ENCODE measurements around the gene TIMP4. TPM values are rescaled to one million over a fixed set of nuclear protein-coding genes. Genes with fewer than 3 reads are reported as not detected.

The TIMP4 gene
- total RNA-seq, 2 experiments from 2014 or later: not detected

- CTCF ChIA-PET: no interaction called here
- POLR2A ChIA-PET: no interaction called here
- peaks cover 16% of the 10 kb centered on the region for H3K4me1 Mint-ChIP-seq
Measured at GRCh38 chr3:12181806-12182205, 23.1 kb upstream of the TIMP4 start.

DNA sequence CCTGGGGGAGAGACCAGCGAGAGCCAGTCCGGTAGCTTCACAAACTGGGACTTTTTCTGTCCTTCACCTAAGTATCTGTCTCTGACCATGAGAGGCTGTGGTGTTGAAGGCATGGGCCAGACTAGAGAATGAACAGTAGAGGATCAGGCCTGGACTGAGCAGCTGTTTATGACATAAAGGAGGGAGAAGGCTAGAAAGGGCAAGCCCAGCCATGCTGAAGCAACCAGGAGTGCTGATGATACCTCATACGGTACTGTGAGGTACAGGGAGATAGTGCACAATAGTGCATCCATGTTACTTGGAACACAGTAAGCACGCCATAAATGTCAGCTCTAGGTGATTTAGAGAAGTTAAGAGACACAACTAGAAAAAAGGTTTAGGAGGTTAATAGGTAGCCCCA is 22.6 kb upstream of the TIMP4 start:
- Mint-ChIP-seq H3K4me1 (peaks cover 13% of the 10 kb centered on the region), H3K4me3 (no peak overlapping the region), H3K27me3 (no peaks in the 10 kb centered on the region), H3K27ac (no peak overlapping the region), H3K9me3 (no peaks in the 10 kb centered on the region), H3K36me3 (ENCODE audit: low read depth) (no peaks in the 10 kb centered on the region)
- ChIA-PET CTCF (interaction anchor here (1.3 kb wide), 1 partner anchor 298 kb away, joined by 3 read pairs; no protein-coding TSS in a partner anchor), POLR2A (no interaction called here)
- no peak for DNase-seq

More at GRCh38 chr3:12181806-12182205, 23.1 kb upstream of the TIMP4 start:
- DNase-seq: no peak
- Mint-ChIP-seq H3K4me3 (no peak overlapping the region), H3K27me3 (no peaks in the 10 kb centered on the region), H3K9me3 (no peaks in the 10 kb centered on the region), H3K27ac (no peak overlapping the region), H3K36me3 (ENCODE audit: low read depth) (no peaks in the 10 kb centered on the region)

DNA sequence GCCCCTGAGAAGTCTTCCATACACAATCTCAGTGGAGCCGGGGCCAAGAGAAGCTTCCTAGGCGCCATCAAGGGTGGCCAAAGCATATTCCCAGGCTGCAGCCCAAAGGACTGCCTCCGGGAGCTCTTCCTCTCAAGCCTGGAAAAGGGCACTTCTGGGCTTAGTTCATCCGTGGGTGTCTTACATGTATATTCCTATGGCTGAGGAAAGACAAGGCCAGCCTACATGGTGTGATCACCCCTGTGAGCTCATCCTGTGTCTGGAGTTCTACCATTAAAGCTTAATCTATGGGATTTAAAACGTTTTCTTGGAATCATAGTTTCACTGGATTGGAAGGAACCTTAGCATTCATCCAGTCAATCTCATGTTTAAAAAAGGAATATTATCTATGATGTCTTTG is 21.9 kb upstream of the TIMP4 start:
- no peaks in the 10 kb centered on the region for H3K36me3 Mint-ChIP-seq (ENCODE audit: low read depth)
- no peak overlapping the region for H3K4me3 Mint-ChIP-seq
- H3K27ac Mint-ChIP-seq: no peak overlapping the region
- H3K9me3 Mint-ChIP-seq: no peaks in the 10 kb centered on the region
- POLR2A ChIA-PET: no interaction called here
- DNase-seq: no peak
- no peaks in the 10 kb centered on the region for H3K27me3 Mint-ChIP-seq
- CTCF ChIA-PET: interaction anchor here (1.3 kb wide), 1 partner anchor 299 kb away, joined by 3 read pairs; no protein-coding TSS in a partner anchor
- H3K4me1 Mint-ChIP-seq: peaks cover 13% of the 10 kb centered on the region

- H3K27me3 Mint-ChIP-seq: no peaks in the 10 kb centered on the region
- no peaks in the 10 kb centered on the region for H3K9me3 Mint-ChIP-seq
- ChIA-PET POLR2A (no interaction called here), CTCF (interaction anchor here (1.1 to 5.5 kb wide), 4 partner anchors 15 to 299 kb away, joined by 3 to 44 read pairs (median 20); no protein-coding TSS in a partner anchor)
- peaks cover 13% of the 10 kb centered on the region for H3K4me1 Mint-ChIP-seq
- no peaks in the 10 kb centered on the region for H3K36me3 Mint-ChIP-seq (ENCODE audit: low read depth)
- H3K27ac Mint-ChIP-seq: no peak overlapping the region
- DNase-seq: no peak
- H3K4me3 Mint-ChIP-seq: no peak overlapping the region
Measured at GRCh38 chr3:12180218-12180617, 21.5 kb upstream of the TIMP4 start.

DNA sequence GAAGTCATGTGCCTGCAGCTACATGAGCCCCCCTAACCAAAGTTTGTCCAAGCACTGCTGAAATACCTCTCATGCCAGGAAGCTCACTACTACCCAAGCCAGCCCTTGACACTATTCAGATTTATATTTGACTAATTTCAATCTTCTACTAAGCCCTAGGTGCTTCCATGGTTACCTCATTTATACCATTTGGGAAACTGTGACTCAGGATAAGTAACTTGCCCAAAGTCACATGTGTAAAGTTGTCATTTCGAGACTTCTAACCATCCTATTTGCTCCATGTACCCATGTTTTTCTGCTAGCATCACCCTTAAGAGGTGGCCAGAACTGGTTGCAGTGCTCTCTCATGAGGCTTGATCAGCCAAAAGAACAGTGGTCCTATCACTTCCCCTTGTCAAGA is 20.7 kb upstream of the TIMP4 start:
- H3K4me3 Mint-ChIP-seq: no peak overlapping the region
- H3K4me1 Mint-ChIP-seq: peaks cover 11% of the 10 kb centered on the region
- H3K9me3 Mint-ChIP-seq: peaks cover 2% of the 10 kb centered on the region
- ChIA-PET POLR2A (no interaction called here), CTCF (interaction anchor here (0.7 to 5.5 kb wide), 10 partner anchors 8 to 366 kb away, joined by 3 to 44 read pairs (median 4); no protein-coding TSS in a partner anchor)
- no peak for DNase-seq
- H3K27me3 Mint-ChIP-seq: no peaks in the 10 kb centered on the region
- no peaks in the 10 kb centered on the region for H3K36me3 Mint-ChIP-seq (ENCODE audit: low read depth)
- no peak overlapping the region for H3K27ac Mint-ChIP-seq

DNA sequence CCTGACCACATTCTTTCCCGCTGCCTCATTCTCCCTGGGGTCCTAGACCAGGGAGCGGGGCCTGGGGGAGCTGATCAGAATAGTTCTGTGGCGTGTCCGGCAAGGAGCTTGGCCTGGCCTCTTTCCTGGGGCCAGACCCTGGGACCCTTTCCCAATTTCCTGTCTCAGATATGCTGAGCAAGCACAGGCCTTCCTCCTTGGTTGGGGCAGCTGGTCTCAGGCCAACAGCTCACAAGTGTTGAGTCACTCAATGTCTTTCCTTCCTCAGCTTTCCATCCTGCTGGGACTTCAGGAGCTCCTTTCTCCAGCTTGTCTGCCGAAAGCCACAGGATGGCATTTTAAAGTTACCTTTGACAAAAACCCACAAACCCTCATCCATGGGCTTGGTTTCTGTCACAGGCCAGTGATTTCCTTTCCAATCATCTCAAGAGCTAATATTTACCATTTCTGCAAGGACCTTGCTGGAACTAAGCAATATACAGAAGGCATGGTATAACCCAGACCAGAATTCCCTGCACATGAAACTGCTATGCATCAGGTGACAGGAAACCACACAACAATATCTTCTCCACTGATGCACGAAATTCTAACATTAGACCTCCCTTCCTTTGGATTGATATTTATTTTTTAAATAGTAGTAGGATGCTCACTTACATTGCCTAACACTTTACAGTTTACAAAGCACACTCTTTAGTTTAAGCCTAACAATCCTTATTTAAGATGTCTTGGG is 19.5 kb upstream of the TIMP4 start:
- peaks cover 8% of the 10 kb centered on the region for H3K4me1 Mint-ChIP-seq
- peaks cover 8% of the 10 kb centered on the region for H3K9me3 Mint-ChIP-seq
- H3K27ac Mint-ChIP-seq: no peak overlapping the region
- CTCF ChIA-PET: interaction anchor here (0.6 to 5.5 kb wide), 8 partner anchors 9 to 302 kb away, joined by 3 to 44 read pairs (median 4); no protein-coding TSS in a partner anchor
- no peak for DNase-seq
- POLR2A ChIA-PET: interaction anchor here (2.0 kb wide), 1 partner anchor 9 kb away, joined by 6 read pairs; no protein-coding TSS in a partner anchor
- no peaks in the 10 kb centered on the region for H3K27me3 Mint-ChIP-seq
- peaks cover 2% of the 10 kb centered on the region for H3K36me3 Mint-ChIP-seq (ENCODE audit: low read depth)
- H3K4me3 Mint-ChIP-seq: no peak overlapping the region

DNA sequence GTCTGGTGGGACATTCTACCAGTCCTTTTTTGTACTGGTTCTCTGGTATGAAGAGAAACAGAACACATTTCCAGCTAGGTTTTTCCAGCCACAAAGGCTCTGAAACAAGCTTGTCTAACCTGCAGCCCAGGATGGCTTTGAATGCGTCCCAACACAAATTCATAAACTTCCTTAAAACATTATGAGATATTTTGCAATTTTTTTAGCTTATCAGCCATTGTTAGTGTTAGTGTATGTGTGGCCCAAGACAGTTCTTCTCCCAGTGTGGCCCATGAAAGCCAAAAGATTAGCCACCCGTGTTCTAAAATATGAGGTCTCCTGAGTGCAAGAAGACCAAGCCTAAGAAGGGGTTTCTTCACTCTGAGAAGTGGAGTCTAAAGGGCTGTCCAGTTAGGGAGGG is 18.4 kb upstream of the TIMP4 start:
- no peak for DNase-seq
- Mint-ChIP-seq H3K27me3 (no peaks in the 10 kb centered on the region), H3K9me3 (peaks cover 16% of the 10 kb centered on the region), H3K36me3 (ENCODE audit: low read depth) (peaks cover 6% of the 10 kb centered on the region), H3K27ac (no peak overlapping the region), H3K4me3 (no peak overlapping the region), H3K4me1 (peaks cover 8% of the 10 kb centered on the region)
- CTCF ChIA-PET: interaction anchor here (1.1 to 5.5 kb wide), 8 partner anchors 7 to 307 kb away, joined by 3 to 44 read pairs (median 5); partner anchors contain the start of gene TSEN2
- POLR2A ChIA-PET: interaction anchor here (2.0 kb wide), 1 partner anchor 10 kb away, joined by 6 read pairs; no protein-coding TSS in a partner anchor

GRCh38 chr3:12175844-12176453 is 17.2 kb upstream of the TIMP4 start:
- peaks cover 8% of the 10 kb centered on the region for H3K4me1 Mint-ChIP-seq
- no peak overlapping the region for H3K27ac Mint-ChIP-seq
- peaks cover 10% of the 10 kb centered on the region for H3K36me3 Mint-ChIP-seq (ENCODE audit: low read depth)
- DNase-seq: peak; percentile 43
- ChIA-PET POLR2A (interaction anchor here (0.6 to 2.0 kb wide), 2 partner anchors 11 to 12 kb away, joined by 3 to 6 read pairs; no protein-coding TSS in a partner anchor), CTCF (interaction anchor here (0.6 to 5.5 kb wide), 15 partner anchors 8 to 917 kb away, joined by 3 to 44 read pairs (median 4); partner anchors contain the start of gene TSEN2)
- H3K27me3 Mint-ChIP-seq: no peaks in the 10 kb centered on the region
- H3K9me3 Mint-ChIP-seq: peaks cover 20% of the 10 kb centered on the region
- no peak overlapping the region for H3K4me3 Mint-ChIP-seq

- Mint-ChIP-seq H3K4me3 (no peak overlapping the region), H3K9me3 (peaks cover 20% of the 10 kb centered on the region), H3K36me3 (ENCODE audit: low read depth) (peaks cover 10% of the 10 kb centered on the region), H3K27ac (no peak overlapping the region), H3K4me1 (peaks cover 8% of the 10 kb centered on the region), H3K27me3 (no peaks in the 10 kb centered on the region)
- CTCF ChIA-PET: interaction anchor here (1.0 to 5.5 kb wide), 7 partner anchors 9 to 308 kb away, joined by 3 to 44 read pairs (median 6); partner anchors contain the start of gene TSEN2
- no peak for DNase-seq
- POLR2A ChIA-PET: interaction anchor here (0.6 kb wide), 1 partner anchor 12 kb away, joined by 3 read pairs; no protein-coding TSS in a partner anchor
Measured at GRCh38 chr3:12175137-12175593, 16.5 kb upstream of the TIMP4 start.

DNA sequence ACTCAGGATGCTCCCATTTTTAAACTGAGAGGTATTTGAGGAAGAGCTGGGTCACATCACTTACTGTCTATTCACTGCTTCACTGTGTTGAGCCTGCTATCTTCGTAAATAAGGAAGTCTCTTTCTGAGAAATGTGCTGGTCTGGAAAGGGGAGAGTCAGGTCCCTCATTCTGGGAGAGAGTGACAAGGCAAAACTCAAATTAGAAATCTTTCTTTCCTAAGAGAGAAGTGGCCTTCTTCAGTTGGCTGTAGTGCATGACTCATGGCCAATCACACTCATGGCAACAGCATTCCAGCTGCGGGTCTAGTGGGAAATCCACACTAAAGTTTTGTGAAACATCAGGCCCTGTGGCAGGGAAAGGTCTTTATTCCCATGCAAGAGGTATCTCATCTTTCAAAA is 11.5 kb upstream of the TIMP4 start:
- Mint-ChIP-seq H3K4me3 (no peak overlapping the region), H3K4me1 (no peaks in the 10 kb centered on the region), H3K9me3 (peaks cover 20% of the 10 kb centered on the region), H3K36me3 (ENCODE audit: low read depth) (peaks cover 10% of the 10 kb centered on the region), H3K27ac (no peak overlapping the region), H3K27me3 (peaks cover 14% of the 10 kb centered on the region)
- DNase-seq: no peak
- POLR2A ChIA-PET: no interaction called here
- CTCF ChIA-PET: no interaction called here

DNA sequence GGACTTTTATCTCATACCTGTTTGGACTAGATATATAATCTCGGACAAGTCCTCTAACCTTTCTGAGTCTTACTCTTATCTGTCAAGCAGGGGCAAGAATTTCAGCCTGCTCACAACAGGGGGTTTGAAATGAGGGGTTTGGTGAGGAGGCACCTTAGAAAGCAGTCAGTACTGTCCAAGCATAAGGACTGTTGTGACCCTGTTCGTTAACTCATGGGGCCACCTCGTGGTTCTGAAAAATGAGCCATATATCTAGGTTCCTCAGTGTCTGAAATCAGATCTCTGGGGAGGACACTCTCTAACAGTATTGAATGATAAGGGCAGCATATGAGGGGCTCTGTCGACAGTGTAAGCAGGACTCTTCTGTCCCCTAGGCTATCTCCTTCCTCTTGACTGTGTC is 7.2 kb upstream of the TIMP4 start:
- H3K4me3 Mint-ChIP-seq: no peak overlapping the region
- no peaks in the 10 kb centered on the region for H3K36me3 Mint-ChIP-seq (ENCODE audit: low read depth)
- H3K27ac Mint-ChIP-seq: no peak overlapping the region
- ChIA-PET POLR2A (no interaction called here), CTCF (no interaction called here)
- H3K4me1 Mint-ChIP-seq: no peaks in the 10 kb centered on the region
- peaks cover 18% of the 10 kb centered on the region for H3K27me3 Mint-ChIP-seq
- H3K9me3 Mint-ChIP-seq: no peaks in the 10 kb centered on the region
- DNase-seq: no peak

- Mint-ChIP-seq H3K27me3 (peaks cover 19% of the 10 kb centered on the region), H3K36me3 (ENCODE audit: low read depth) (no peaks in the 10 kb centered on the region), H3K4me1 (no peaks in the 10 kb centered on the region), H3K4me3 (no peak overlapping the region), H3K9me3 (no peaks in the 10 kb centered on the region), H3K27ac (no peak overlapping the region)
- ChIA-PET POLR2A (no interaction called here), CTCF (no interaction called here)
- no peak for DNase-seq
Measured at GRCh38 chr3:12159227-12159601, 502 bp upstream of the TIMP4 start.

GRCh38 chr3:12157026-12157425 is 1.7 kb downstream of the TIMP4 start:
- Mint-ChIP-seq H3K4me3 (no peak overlapping the region), H3K4me1 (no peaks in the 10 kb centered on the region), H3K36me3 (ENCODE audit: low read depth) (no peaks in the 10 kb centered on the region), H3K27me3 (peaks cover 18% of the 10 kb centered on the region), H3K9me3 (no peaks in the 10 kb centered on the region), H3K27ac (no peak overlapping the region)
- ChIA-PET POLR2A (no interaction called here), CTCF (interaction anchor here (1.1 kb wide), 1 partner anchor 38 kb away, joined by 3 read pairs; no protein-coding TSS in a partner anchor)
- DNase-seq: no peak
